Mucosa of rectum (tissue), 2 donors: ENCODE data around the gene PPP1R3F.

Experiments used
- H3K27ac ChIP-seq, 2 donors: one replicate each; pipeline ENCODE4 v1.7.0; 2013; ENCODE audit warnings: inconsistent platforms in 2 of 2, low read depth in 2 of 2, low read length in 2 of 2
- H3K27me3 ChIP-seq, 2 donors: one replicate each; pipeline ENCODE4 v1.7.0; 2013; ENCODE audit warnings: low read length in 2 of 2; ENCODE audit not compliant: control insufficient read depth in 2 of 2, insufficient read depth in 2 of 2
- H3K36me3 ChIP-seq, 2 donors: one replicate each; pipeline ENCODE4 v1.7.0; 2013; ENCODE audit warnings: low read length in 2 of 2; ENCODE audit not compliant: control insufficient read depth in 2 of 2, insufficient read depth in 2 of 2
- H3K4me1 ChIP-seq, 2 donors: one replicate each; pipeline ENCODE4 v1.7.0; 2013; ENCODE audit warnings: low read length in 2 of 2, mild to moderate bottlenecking in 1 of 2; ENCODE audit not compliant: control insufficient read depth in 2 of 2, insufficient read depth in 2 of 2
- H3K4me3 ChIP-seq, 2 donors: one replicate each; pipeline ENCODE4 v1.7.0; 2013; ENCODE audit warnings: low read length in 2 of 2
- H3K9ac ChIP-seq, 2 donors: one replicate each; pipeline ENCODE4 v1.7.0; 2013; ENCODE audit warnings: low read length in 2 of 2, low read depth in 1 of 2, mild to moderate bottlenecking in 1 of 2
- H3K9me3 ChIP-seq, 2 donors: one replicate each; pipeline ENCODE4 v1.7.0; 2013; ENCODE audit warnings: low read length in 2 of 2; ENCODE audit not compliant: control insufficient read depth in 2 of 2
- donor health status: healthy.
- donor health status: Normal muscosa, but diverticular disease.

The PPP1R3F gene

DNA sequence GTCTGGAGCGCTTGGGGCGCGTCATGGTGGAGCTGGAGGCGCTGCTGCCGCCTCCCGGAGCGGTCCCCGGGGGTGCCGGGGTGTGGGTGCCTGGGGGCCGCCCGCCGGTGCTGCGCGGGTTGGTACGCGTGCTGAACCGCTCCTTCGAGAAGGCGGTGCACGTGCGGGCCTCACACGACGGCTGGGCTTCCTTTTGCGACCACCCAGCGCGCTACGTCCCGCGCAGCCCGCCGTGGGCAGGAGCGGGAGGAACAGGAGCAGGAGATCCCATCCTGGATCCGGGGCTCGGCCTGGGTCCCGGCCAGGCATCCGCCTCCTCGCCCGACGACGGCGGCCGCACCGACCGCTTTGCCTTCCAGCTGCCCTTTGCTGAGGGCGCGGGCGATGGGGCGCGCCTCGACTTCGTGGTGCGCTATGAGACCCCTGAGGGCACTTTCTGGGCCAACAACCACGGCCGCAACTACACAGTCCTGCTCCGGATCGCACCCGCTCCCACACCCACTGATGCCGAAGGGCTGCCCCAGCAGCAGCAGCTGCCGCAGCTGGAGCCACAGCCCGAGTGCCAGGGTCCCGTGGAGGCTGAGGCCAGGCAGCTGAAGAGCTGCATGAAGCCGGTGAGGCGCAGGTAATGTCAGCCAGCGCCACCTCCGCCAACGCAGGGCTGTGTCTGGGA is 792 bp downstream of the PPP1R3F start:
- no peaks in the 10 kb centered on the region for H3K9me3 ChIP-seq
- H3K9ac ChIP-seq = peak overlapping the region; percentile 60 to 79
- peak overlapping the region; percentile 78 to 94 for H3K27ac ChIP-seq
- no peaks in the 10 kb centered on the region for H3K27me3 ChIP-seq
- peaks cover 18% of the 10 kb centered on the region in 2 donors for H3K4me1 ChIP-seq
- H3K36me3 ChIP-seq = no peaks in the 10 kb centered on the region
- peak overlapping the region; percentile 64 for H3K4me3 ChIP-seq

DNA sequence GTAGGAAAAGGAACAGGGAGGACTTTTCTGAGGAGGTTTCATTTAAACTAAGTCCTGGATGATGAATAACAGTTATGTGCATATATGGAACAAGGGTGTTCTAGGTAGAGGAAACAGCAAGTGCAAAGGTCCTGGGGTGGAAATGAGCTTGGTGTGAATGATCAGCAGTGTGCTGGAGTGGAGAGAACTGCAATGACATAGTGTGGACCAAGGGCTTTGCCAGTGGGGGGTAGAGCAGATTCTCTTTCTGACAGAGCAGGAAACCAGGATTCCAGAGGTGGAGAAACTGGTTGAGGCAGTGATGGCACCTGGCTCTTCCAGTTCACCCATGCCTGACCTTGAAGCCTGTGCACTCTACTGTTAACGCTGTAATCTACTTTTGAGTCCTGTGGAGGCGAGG is 1.7 kb downstream of the PPP1R3F start:
- Histone ChIP-seq H3K27me3 (no peaks in the 10 kb centered on the region), H3K36me3 (no peaks in the 10 kb centered on the region), H3K4me3 (peak overlapping the region in 1 of 2 donors; percentile 64), H3K9ac (no peak overlapping the region), H3K4me1 (peaks cover 18% of the 10 kb centered on the region in 2 donors), H3K27ac (no peak overlapping the region), H3K9me3 (no peaks in the 10 kb centered on the region)

DNA sequence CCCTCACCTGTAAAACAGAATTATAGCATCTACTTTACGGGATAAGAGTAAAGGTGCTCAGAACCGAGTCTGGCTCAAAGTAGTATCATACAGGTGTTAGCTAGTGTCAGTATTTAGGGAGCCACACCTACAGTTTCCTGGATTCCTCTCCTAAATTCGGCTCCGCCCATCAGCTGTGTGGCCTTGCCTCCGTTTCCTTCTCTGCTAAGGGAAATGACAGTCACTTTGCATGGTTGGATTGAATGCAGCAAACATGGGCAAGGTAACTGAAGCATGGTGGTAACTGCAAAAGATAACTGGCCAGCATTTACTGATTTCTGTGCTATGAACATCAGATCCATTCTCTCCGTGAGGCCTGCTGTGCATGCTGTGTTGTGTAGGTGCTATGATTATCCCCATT is 2.8 kb downstream of the PPP1R3F start:
- no peaks in the 10 kb centered on the region for H3K27me3 ChIP-seq
- no peak overlapping the region for H3K9ac ChIP-seq
- no peak overlapping the region for H3K27ac ChIP-seq
- no peaks in the 10 kb centered on the region for H3K36me3 ChIP-seq
- no peak overlapping the region for H3K4me3 ChIP-seq
- no peaks in the 10 kb centered on the region for H3K9me3 ChIP-seq
- peaks cover 18% of the 10 kb centered on the region in 2 donors for H3K4me1 ChIP-seq

DNA sequence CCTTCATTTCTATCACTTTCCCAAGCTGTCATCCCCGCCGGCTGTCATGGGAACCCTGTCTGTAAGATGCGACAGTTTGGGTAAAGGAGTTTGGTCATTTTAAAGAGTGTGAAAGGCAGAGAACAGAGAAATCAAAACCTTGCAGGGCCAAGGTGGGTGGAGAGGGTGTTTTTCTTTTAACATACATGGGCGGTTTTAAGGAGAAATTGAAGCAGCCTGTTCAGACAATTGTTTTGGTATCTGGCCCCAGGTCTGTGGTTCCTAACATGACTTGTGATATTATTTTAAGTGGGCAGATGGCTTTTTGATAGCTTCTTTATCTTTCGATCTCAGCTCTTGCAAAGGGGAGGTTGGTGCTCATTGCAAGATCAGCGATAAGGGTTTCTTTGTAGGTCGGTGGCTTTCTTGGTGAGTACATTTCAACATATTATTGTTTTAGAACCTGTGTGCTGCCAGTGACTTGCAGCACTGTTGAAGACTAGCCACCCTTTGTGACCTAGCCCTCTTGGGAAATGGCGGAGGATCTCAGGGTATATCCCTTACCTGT is 3.7 kb downstream of the PPP1R3F start:
- peaks cover 18% of the 10 kb centered on the region in 2 donors for H3K4me1 ChIP-seq
- H3K4me3 ChIP-seq = no peak overlapping the region

DNA sequence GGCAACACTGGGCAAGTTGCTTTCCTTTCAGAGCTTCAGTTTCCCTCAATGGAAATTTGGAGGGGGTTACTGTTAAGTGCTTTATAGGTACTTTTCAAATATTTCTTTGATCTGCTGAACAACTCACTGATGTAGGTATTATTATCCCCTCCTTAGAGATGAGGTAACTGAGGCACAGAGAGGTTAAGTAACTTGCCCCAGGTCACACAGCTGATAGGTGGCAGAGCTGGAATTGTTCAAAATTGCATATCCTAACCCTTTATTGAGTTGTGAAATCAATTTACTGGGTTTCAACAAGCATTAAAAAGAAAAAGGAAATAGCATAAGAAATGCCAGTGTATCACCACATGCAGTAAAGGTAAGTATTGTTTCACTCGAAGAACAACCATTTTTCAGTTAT is 6.6 kb downstream of the PPP1R3F start:
- no peaks in the 10 kb centered on the region for H3K9me3 ChIP-seq
- H3K27ac ChIP-seq = no peak overlapping the region
- no peaks in the 10 kb centered on the region for H3K27me3 ChIP-seq
- no peak overlapping the region for H3K4me3 ChIP-seq
- H3K9ac ChIP-seq = no peak overlapping the region
- no peaks in the 10 kb centered on the region for H3K36me3 ChIP-seq
- peaks cover 9% of the 10 kb centered on the region in 2 donors for H3K4me1 ChIP-seq

More for the DNA sequence above, 3.7 kb downstream of the PPP1R3F start:
- Histone ChIP-seq H3K36me3 (no peaks in the 10 kb centered on the region), H3K9ac (no peak overlapping the region), H3K9me3 (no peaks in the 10 kb centered on the region), H3K27ac (no peak overlapping the region), H3K27me3 (no peaks in the 10 kb centered on the region)

DNA sequence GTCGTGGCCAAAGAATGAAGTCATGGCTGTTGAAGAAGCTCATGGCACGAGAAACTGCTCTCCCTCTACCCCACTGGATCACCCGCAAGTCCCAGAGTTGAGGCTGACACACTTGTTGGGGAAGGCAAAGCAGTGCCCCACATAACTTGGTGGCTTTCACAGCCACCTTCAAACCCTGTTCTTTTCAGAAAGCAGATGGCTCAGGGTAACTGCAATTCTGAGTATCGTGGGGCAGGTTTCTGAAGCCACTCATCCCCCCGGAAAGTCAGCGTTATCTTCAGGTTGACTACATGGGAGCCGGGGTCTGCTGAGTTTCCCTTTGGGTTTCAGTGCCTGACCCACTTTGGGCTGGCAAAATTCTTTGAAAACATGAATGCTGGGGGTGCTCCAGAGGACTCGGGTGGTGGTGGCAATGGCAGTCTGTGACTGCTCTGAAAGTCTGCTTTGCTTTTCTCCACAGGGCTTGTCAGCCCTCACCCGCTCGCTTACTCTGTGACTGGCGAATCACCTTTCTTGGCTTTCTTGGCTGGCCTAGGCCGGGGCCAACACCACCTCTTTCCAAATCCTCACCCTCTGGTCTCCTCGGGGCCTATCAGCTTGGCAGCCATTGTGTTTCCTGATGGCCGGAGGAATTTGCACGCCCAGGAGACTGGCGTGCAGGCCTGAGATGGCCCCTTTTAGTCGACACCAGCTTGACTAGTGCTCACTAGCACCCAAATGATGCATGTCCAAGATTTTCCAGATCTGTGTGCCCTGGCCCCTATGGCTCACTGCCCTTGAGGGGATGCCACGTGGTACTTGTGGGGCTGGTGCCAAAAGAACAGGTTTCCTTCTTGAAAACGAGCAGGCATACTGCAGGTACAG is 7.3 kb downstream of the PPP1R3F start:
- Histone ChIP-seq H3K4me1 (peaks cover 3 to 5% of the 10 kb centered on the region in 2 donors), H3K27ac (no peak overlapping the region)

DNA sequence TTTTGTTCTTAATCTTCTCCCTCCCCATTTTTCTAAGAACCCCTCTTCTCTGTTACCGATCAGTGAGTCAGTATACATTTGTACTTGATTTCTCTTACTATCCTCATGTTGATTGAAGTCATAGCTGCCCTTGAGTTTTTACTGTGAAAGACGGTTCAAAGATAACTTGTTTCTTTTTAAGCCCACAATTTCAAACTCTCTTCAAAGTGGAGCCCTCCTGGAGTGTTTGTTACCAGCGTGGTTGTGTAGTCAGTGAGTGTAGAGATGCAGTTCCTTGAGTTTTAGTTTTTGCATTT is 7.9 kb downstream of the PPP1R3F start:
- peaks cover 0 to under 1% of the 10 kb centered on the region in 2 donors for H3K27me3 ChIP-seq
- H3K27ac ChIP-seq = no peak overlapping the region
- no peaks in the 10 kb centered on the region for H3K36me3 ChIP-seq

More for the DNA sequence above, 7.3 kb downstream of the PPP1R3F start:
- Histone ChIP-seq H3K27me3 (no peaks in the 10 kb centered on the region), H3K36me3 (no peaks in the 10 kb centered on the region), H3K9me3 (no peaks in the 10 kb centered on the region), H3K4me3 (no peak overlapping the region), H3K9ac (no peak overlapping the region)

DNA sequence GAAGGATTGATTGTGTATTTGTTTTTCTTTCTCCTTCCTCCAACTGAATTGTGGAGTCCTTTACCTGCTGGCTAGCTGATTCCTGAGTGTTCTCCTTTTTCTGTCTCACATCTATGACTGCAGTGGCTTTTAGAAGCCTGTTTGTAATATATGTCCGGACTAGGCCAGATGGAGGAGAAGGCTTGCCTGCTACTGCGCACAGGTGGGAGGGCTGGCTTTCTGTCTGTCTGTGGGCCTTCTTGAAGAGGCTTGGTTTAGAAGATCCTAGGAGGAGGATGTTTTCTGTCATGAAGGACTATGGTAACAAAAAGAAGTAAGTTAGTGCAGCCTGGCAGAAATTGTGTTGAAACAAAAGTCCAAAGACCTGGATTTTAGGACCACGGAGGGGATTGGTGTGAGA is 8.5 kb downstream of the PPP1R3F start:
- H3K27ac ChIP-seq = no peak overlapping the region

More for the DNA sequence above, 7.9 kb downstream of the PPP1R3F start:
- Histone ChIP-seq H3K9ac (no peak overlapping the region), H3K4me3 (no peak overlapping the region), H3K4me1 (peaks cover 0 to under 1% of the 10 kb centered on the region in 2 donors), H3K9me3 (no peaks in the 10 kb centered on the region)

DNA sequence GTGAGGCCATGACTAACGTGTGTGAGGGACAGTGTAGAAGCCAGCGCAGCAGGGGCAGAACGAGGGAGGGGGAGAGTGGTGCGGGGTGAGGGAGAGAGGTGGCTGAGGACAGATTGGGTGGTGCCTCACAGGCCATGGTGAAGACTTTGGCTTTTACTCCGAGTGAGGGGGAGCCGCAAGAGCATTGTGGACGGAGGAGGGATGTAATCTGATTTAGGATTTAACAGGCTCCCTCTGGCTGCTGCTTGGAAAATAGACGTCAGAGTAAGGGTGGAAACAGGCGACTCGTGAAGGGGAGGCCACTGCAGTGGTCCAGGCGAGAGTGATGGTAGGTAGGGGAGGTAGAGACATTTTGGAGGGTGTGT is 13.0 kb downstream of the PPP1R3F start:
- Histone ChIP-seq H3K4me1 (no peaks in the 10 kb centered on the region), H3K27ac (no peak overlapping the region), H3K27me3 (peaks cover 0 to 2% of the 10 kb centered on the region in 2 donors), H3K36me3 (no peaks in the 10 kb centered on the region), H3K4me3 (no peak overlapping the region), H3K9me3 (no peaks in the 10 kb centered on the region), H3K9ac (no peak overlapping the region)

More for the DNA sequence above, 8.5 kb downstream of the PPP1R3F start:
- Histone ChIP-seq H3K4me3 (no peak overlapping the region), H3K4me1 (no peaks in the 10 kb centered on the region), H3K27me3 (peaks cover 0 to 2% of the 10 kb centered on the region in 2 donors), H3K9me3 (no peaks in the 10 kb centered on the region), H3K9ac (no peak overlapping the region), H3K36me3 (no peaks in the 10 kb centered on the region)

DNA sequence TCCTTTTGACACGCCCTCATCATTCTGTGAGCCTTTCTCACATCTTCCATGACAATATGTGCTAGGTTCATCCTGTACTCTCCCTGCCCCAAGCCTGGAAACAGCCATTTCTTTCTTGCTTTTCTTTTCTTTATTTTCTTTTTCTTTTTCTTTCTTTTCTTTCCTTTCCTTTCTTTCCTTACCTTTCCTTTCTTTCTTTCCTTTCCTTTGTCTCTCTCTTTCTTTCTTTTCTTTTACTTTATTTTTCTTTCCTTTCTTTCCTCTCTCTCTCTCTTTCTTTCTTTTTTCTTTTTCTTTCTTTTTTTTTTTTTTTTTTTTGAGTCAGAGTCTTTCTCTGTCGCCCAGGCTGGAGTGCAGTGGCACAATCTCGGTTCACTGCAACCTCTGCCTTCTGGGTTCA is 14.6 kb downstream of the PPP1R3F start:
- Histone ChIP-seq H3K4me3 (no peak overlapping the region), H3K27ac (no peak overlapping the region), H3K36me3 (no peaks in the 10 kb centered on the region), H3K9ac (no peak overlapping the region), H3K4me1 (no peaks in the 10 kb centered on the region), H3K9me3 (no peaks in the 10 kb centered on the region), H3K27me3 (peaks cover 0 to 2% of the 10 kb centered on the region in 2 donors)
